Measurements from ENCODE around the gene C1QA.
A peak's percentile ranks its signal among the peaks of the same experiment; 100 is the strongest.

Gene C1QA

DNA sequence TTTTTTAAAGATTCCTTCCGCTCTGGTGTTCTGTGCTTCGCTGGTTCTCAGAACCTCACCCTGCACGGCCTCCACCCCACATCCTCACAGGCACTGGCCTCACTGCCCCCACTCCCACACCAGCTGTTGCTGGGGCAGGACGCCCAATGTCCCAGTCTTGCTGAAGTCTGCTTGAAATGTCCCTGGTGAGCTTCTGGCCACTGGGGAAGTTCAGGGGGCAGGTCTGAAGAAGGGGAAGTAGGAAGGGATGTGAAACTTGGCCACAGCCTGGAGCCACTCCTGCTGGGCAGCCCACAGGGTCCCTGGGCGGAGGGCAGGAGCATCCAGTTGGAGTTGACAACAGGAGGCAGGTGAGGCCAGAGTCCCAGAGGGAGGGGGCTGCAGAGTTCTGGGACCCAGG lies at the start of gene C1QA:
TSS of gene C1QA (plus strand) at position 276 of the 400 bp plus-strand sequence. CDS start 989 bp downstream, outside the sequence.
- DNase-seq (ENCODE audit: low spot score): no peak

GRCh38 chr1:22587247-22587646 lies 49.2 kb upstream of the C1QA start:
- no peak for DNase-seq (ENCODE audit: low spot score)

GRCh38 chr1:22588899-22589422 lies 47.5 kb upstream of the C1QA start:
- no peak for DNase-seq (ENCODE audit: low spot score)

DNA sequence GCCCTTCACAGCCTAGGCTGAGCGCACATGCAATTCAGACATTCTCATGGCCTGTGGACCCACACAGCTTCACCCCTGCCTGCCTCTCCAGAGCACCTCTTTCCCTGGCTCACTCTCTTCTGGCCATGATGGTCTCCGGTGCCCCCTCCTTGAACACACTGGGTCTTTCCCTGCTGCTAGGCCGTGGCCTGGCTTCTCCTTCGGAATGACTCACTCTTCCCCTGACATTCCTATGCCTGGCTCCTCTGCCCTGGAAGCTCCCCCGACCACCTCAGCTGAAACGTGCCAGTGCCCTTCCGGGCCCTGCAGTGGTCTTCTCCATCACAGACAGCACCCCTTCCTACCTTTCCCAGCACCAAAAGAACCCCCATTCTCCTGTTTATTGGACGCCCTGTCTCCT lies 44.9 kb upstream of the C1QA start:
- no peak for DNase-seq (ENCODE audit: low spot score)

DNA sequence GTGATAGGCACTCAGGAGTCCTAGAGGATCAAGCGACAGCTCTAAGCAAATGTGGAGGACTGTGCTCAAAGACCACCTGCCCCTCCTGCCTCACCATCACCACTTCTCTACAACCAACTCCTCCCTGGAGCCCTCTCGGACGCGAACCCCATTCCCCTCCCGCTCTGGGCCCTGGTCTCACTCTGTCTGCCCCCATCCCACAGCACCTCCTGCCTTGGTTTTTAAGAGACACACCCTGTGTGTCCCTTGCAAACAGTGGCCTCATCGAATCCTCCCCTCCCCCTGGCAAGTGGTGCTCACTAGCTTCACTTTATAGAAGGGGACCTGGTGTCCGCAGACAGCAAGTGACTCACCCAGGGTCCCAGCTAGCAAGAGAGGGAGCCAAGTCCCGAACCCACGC lies 44.4 kb upstream of the C1QA start:
- no peak for DNase-seq (ENCODE audit: low spot score)

GRCh38 chr1:22592919-22593790 lies 43.3 kb upstream of the C1QA start:
- DNase-seq (ENCODE audit: low spot score): no peak

GRCh38 chr1:22594396-22594795 lies 42.0 kb upstream of the C1QA start:
- DNase-seq (ENCODE audit: low spot score): no peak

- DNase-seq (ENCODE audit: low spot score): no peak
Observed at GRCh38 chr1:22595108-22595507, 41.3 kb upstream of the C1QA start.

- no peak for DNase-seq (ENCODE audit: low spot score)
Observed at GRCh38 chr1:22597301-22597965, 39.0 kb upstream of the C1QA start.

GRCh38 chr1:22597996-22598395 lies 38.4 kb upstream of the C1QA start:
- no peak for DNase-seq (ENCODE audit: low spot score)

DNA sequence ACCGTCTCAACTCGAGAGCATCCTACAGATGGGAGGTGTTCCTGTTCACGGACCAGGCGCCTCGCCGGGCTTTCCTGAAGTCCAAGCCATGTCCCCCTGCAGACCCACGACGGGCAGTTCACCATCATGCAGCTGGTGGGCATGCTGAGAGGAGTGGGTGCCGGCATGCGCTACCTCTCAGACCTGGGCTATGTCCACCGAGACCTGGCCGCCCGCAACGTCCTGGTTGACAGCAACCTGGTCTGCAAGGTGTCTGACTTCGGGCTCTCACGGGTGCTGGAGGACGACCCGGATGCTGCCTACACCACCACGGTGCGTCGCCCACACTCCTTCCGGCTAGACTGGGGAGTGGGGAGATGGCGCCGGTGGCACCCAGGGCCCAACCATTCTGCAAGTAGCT lies 37.7 kb upstream of the C1QA start:
- DNase-seq (ENCODE audit: low spot score): no peak

DNA sequence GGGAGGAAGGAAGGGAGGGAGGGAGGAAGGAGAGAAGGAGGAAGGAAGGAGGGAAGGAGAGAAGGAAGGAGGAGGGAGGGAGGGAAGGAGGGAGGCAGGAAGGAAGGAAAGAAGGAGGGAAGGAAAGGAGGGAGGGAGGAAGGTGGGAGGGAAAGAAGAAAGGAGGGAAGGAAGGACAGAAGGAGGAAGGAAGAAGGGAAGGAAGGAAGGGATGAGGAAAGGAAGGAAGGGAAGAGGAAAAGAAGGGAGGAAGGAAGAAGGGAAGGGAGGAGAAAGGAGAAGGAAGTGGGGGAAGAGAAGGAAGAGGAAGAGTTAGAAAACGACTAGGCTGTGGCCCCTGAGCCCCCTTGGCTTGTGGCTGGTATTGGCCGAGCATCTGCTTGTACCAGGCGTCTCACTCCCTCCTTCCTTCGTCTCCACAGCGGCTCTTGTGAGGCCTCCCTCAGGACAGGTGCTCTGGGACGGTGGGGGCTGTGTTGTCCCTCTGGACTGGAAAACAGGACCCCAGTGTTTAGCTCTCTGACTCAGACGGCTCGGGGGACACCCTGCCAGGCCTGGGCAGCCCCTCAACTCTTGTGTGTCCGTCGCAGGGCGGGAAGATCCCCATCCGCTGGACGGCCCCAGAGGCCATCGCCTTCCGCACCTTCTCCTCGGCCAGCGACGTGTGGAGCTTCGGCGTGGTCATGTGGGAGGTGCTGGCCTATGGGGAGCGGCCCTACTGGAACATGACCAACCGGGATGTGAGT lies 36.2 kb upstream of the C1QA start:
- DNase-seq (ENCODE audit: low spot score): no peak

- DNase-seq (ENCODE audit: low spot score): no peak
Observed at GRCh38 chr1:22600817-22601605, 35.4 kb upstream of the C1QA start.

DNA sequence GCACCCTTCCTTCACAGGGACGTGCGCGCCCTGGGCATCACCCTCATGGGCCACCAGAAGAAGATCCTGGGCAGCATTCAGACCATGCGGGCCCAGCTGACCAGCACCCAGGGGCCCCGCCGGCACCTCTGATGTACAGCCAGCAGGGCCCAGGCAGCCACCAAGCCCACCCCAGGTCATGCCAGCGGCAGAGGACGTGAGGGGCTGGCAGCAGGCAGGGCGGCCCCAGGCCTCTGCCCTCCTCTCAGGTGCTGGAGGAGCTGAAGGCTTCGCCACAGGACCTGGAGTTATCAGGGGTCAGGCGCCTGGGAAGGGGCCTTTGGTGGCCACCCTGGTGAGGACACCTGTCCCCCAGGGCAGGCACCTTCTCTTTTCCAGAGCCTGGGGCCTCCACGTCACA lies 34.8 kb upstream of the C1QA start:
- DNase-seq (ENCODE audit: low spot score): no peak

DNA sequence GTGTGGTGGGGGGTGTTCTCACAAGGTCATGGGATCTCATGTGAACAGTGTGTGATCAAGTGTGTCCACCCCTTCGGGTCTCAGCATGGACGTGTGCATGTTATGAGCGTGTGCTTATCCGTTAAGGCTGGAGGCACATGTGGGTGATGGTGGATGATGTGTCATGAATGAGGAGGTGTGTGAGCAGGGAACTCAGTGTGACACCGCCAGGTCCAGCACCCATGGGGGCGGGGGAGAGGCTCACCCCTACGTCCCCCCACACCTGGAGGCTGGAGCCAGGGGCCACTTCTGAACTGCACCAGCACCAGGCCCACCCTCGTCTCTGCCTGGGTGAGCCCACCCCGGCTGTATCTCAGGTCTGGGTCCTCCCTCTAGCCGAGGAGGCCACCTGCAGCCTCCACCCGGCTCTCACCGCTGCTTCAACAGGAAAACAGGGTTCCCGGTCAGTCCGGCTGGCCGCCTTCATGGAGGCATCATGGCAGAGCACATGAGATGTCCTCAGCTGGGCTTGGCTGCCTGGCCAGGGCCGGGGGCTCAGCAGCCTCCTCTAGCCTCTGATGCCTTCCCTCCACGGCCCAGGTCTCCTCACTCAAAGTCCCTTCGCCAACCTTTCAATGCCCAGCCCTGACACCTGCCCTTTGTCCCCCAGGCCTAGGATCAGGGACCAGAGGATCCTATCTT lies 34.2 kb upstream of the C1QA start:
- no peak for DNase-seq (ENCODE audit: low spot score)

- DNase-seq (ENCODE audit: low spot score): no peak
Observed at GRCh38 chr1:22606161-22606560, 30.3 kb upstream of the C1QA start.

GRCh38 chr1:22607154-22607553 lies 29.3 kb upstream of the C1QA start:
- DNase-seq (ENCODE audit: low spot score): no peak

GRCh38 chr1:22608361-22608760 lies 28.1 kb upstream of the C1QA start:
- no peak for DNase-seq (ENCODE audit: low spot score)

DNA sequence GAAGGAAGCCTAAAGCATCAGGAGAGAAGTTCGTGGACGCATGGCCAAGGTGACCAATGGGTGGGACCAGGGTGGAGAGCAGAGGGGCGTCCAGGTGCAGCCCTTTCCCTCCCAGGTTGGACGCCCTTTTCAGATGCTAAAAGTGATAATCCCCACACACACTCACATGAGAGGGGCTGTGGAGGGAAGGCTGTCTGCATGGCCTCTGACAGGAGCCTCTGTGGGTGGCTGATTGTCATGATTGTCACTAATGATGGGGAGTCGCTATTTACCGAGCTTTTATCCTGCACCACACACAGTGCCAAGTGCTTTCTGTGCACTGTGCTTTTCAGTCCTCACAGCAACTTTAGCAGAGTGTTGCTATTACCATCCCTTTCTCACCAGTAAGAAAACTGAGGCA lies 27.1 kb upstream of the C1QA start:
- no peak for DNase-seq (ENCODE audit: low spot score)

- DNase-seq (ENCODE audit: low spot score): peak; percentile 80
Observed at GRCh38 chr1:22611530-22611947, 24.9 kb upstream of the C1QA start.

Data from left forelimb (tissue), 1 donor.